GM12878 (cell line): Measurements from ENCODE around the gene SLC13A2. TPM values are rescaled to one million over a fixed set of nuclear protein-coding genes. Genes with fewer than 3 reads are reported as not detected.

Experiments
- ATAC-seq: fragments of 200-7000 bp; cut with Tn5 transposase; 3 replicates; pipeline ENCODE4 v1.9.1; 2020; ENCODE audit warnings: mild to moderate bottlenecking, moderate library complexity
- BruUV-seq: library from RNA; stranded (reverse); fragments of 400-500 nt; replicated peaks from 2 replicates; lab custom pipeline; 2021; lab: Mats Ljungman, UMichigan
- CTCF ChIA-PET: fragments of 300-600 bp; sonication (Branson Sonifier 250); formaldehyde crosslinking; extraction: SDS; loops from one replicate; lab custom pipeline; 2021; ENCODE audit warnings: inconsistent platforms; lab: Yijun Ruan, JAX
- POLR2A ChIA-PET: fragments of 350-600 bp; formaldehyde crosslinking; extraction: SDS; loops from one replicate; lab custom pipeline; 2021; ENCODE audit warnings: inconsistent platforms; lab: Charles Lee
- RAD21 ChIA-PET: fragments of 300-600 bp; sonication (Branson Sonifier 250); formaldehyde crosslinking; loops from one replicate; lab custom pipeline; 2023; ENCODE audit warnings: antibody characterized with exemption; ENCODE audit not compliant: unreplicated experiment; lab: Charles Lee
- SMC1A ChIA-PET: fragments of 300-600 bp; sonication (Branson Sonifier 250); formaldehyde crosslinking; loops from one replicate; lab custom pipeline; 2023; ENCODE audit not compliant: unreplicated experiment, uncharacterized antibody; lab: Charles Lee
- DNase-seq: peaks from one replicate; pipeline ENCODE4 v3.0.0-alpha.2; 2011; ENCODE audit warnings: low read depth, low spot score
- FAIRE-seq: peaks from 3 replicates; lab custom pipeline; 2011; peaks lifted over from hg19 to GRCh38; lab: Jason Lieb, UNC
- H2AFZ ChIP-seq: 2 replicates; pipeline ENCODE4 v1.6.0; 2011; ENCODE audit warnings: low read depth, low read length, control low read depth; ENCODE audit not compliant: control insufficient read depth
- H3K27ac ChIP-seq: 2 replicates; pipeline ENCODE4 v1.5.1; 2011; ENCODE audit warnings: control low read depth; ENCODE audit not compliant: control insufficient read depth, insufficient read depth
- H3K27me3 ChIP-seq, 2 experiments: replicated peaks in 1 of 2; 2 replicates each; pipeline versions ENCODE4 v1.6.0 to v1.6.1; 2011; ENCODE audit warnings: low read length in 1 of 2; ENCODE audit not compliant: control insufficient read depth in 2 of 2, insufficient read depth in 2 of 2
- H3K36me3 ChIP-seq, 2 experiments: 2 replicates each; pipeline ENCODE4 v1.5.1; 2011; ENCODE audit warnings: low read length in 1 of 2; ENCODE audit not compliant: control insufficient read depth in 2 of 2, insufficient read depth in 2 of 2
- H3K4me1 ChIP-seq: 2 replicates; pipeline ENCODE4 v1.6.1; 2011; ENCODE audit warnings: mild to moderate bottlenecking, low read length, moderate library complexity, mixed read lengths; ENCODE audit not compliant: control insufficient read depth, insufficient read depth
- H3K4me2 ChIP-seq: 2 replicates; pipeline ENCODE4 v1.6.0; 2011; ENCODE audit warnings: control low read depth; ENCODE audit not compliant: control insufficient read depth, insufficient read depth
- H3K4me3 ChIP-seq: fragments of 200-600 bp; sonication (generic); 2 replicates; pipeline ENCODE4 v1.5.1; 2016
- H3K79me2 ChIP-seq: 2 replicates; pipeline ENCODE4 v1.6.0; 2011; ENCODE audit warnings: low read length; ENCODE audit not compliant: control insufficient read depth, insufficient read depth
- H3K9ac ChIP-seq: 2 replicates; pipeline ENCODE4 v1.8.0; 2011; ENCODE audit warnings: low read length, control low read depth, mixed read lengths; ENCODE audit not compliant: control insufficient read depth, insufficient read depth
- H3K9me3 ChIP-seq: replicated peaks from 3 replicates; pipeline ENCODE4 v1.5.1; 2011; ENCODE audit warnings: mild to moderate bottlenecking, low read length; ENCODE audit not compliant: control insufficient read depth, insufficient read depth
- H4K20me1 ChIP-seq: 2 replicates; pipeline ENCODE4 v1.6.0; 2011; ENCODE audit not compliant: control insufficient read depth, insufficient read depth
- CTCF ChIP-seq, 3 experiments: IDR thresholded peaks in 2 of 3; conservative IDR thresholded peaks in 1 of 3; 2 replicates each; pipeline ENCODE4 v1.5.1; 2011; ENCODE audit warnings: low read depth in 3 of 3, low read length in 3 of 3, mild to moderate bottlenecking in 3 of 3, control low read depth in 2 of 3, moderate library complexity in 2 of 3, inconsistent platforms in 1 of 3, mixed read lengths in 1 of 3; ENCODE audit not compliant: control insufficient read depth in 2 of 3, insufficient read depth in 1 of 3; ENCODE audit errors: extremely low read depth in 1 of 3
- EZH2 ChIP-seq: IDR thresholded peaks from 2 replicates; pipeline ENCODE4 v1.6.1; 2012; ENCODE audit warnings: low read depth, mild to moderate bottlenecking, control low read depth, inconsistent platforms, low read length, borderline replicate concordance; ENCODE audit not compliant: control insufficient read depth
- HCFC1 ChIP-seq: fragments of 150-350 bp; IDR thresholded peaks from 2 replicates; pipeline ENCODE4 v1.6.1; 2014; ENCODE audit warnings: low read length
- IRF4 ChIP-seq: IDR thresholded peaks from 2 replicates; pipeline ENCODE4 v1.6.1; 2011; ENCODE audit warnings: low read depth, low read length
- KDM1A ChIP-seq: fragments of 200-600 bp; sonication (generic); IDR thresholded peaks from 2 replicates; pipeline ENCODE4 v1.6.1; 2016; ENCODE audit warnings: borderline replicate concordance
- KLF5 ChIP-seq: fragments of 450-650 bp; IDR thresholded peaks from 2 replicates; pipeline ENCODE4 v1.6.1; 2014; ENCODE audit warnings: mild to moderate bottlenecking; ENCODE audit not compliant: partially characterized antibody
- MEF2B ChIP-seq: fragments of 450-650 bp; IDR thresholded peaks from 2 replicates; pipeline ENCODE4 v1.6.1; 2018; ENCODE audit warnings: mild to moderate bottlenecking, moderate library complexity; ENCODE audit not compliant: partially characterized antibody, poor library complexity, severe bottlenecking
- NBN ChIP-seq: fragments of 450-650 bp; IDR thresholded peaks from 2 replicates; pipeline ENCODE4 v1.6.1; 2016
- PML ChIP-seq: IDR thresholded peaks from 2 replicates; pipeline ENCODE4 v1.6.1; 2012; ENCODE audit warnings: low read length, inconsistent platforms
- POLR2AphosphoS5 ChIP-seq: IDR thresholded peaks from 2 replicates; pipeline ENCODE4 v1.6.1; 2011; ENCODE audit warnings: mild to moderate bottlenecking, low read length, inconsistent platforms
- RBBP5 ChIP-seq: fragments of 200-600 bp; sonication (generic); conservative IDR thresholded peaks from 2 replicates; pipeline ENCODE4 v1.6.1; 2016
- TAF1 ChIP-seq: IDR thresholded peaks from 2 replicates; pipeline ENCODE4 v1.6.1; 2011; ENCODE audit warnings: mild to moderate bottlenecking, low read depth, low read length, borderline replicate concordance
- TCF3 ChIP-seq: IDR thresholded peaks from 2 replicates; pipeline ENCODE4 v1.6.1; 2012; ENCODE audit warnings: low read depth, mild to moderate bottlenecking, low read length, borderline replicate concordance; ENCODE audit not compliant: insufficient read depth
- ZNF24 ChIP-seq: fragments of 450-650 bp; IDR thresholded peaks from 2 replicates; pipeline ENCODE4 v1.6.1; 2017; ENCODE audit warnings: antibody characterized with exemption, mild to moderate bottlenecking
- WGBS: methylation state at CpG from one replicate; pipeline ENCODE4 v1.1.6; 2016; ENCODE audit warnings: low lambda C conversion rate; ENCODE audit not compliant: insufficient replicate concordance, insufficient coverage; ENCODE audit errors: missing lambda C conversion rate; 5-methylcytosine and 5-hydroxymethylcytosine counted together
- in situ Hi-C: fragments of 300-500 bp; cut with MboI; formaldehyde crosslinking; loops from 9 replicates; pipeline ENCODE4 v1.14.3; 2018; ENCODE audit warnings: mixed read lengths
- intact Hi-C: fragments of 100-400 bp; cut with micrococcal nuclease; formaldehyde crosslinking; loops from one replicate; pipeline ENCODE4 v1.14.2; 2022; ENCODE audit not compliant: unreplicated experiment
- polyA plus RNA-seq, 11 experiments: library from polyadenylated mRNA; depleted of rRNA in 4 of 11; unstranded in 6 of 11; stranded (reverse) in 5 of 11; fragments of >200 nt; fragmentation: Nextera tagmentation in 4 of 11; fragmentation: Illumina TruSeq in 1 of 11; extraction: Ambion mirVana in 4 of 11; extraction: Trizol in 1 of 11; gene quantifications; 1 replicate in 1 of 11; 2 replicates in 10 of 11; pipeline versions ENCODE4 v1.2.1 to v1.2.3, GENCODE V29; 2011 to 2016; ENCODE audit warnings: inconsistent platforms in 2 of 11, missing spikeins in 2 of 11, low read depth in 1 of 11
- total RNA-seq, 4 experiments: library from RNA; depleted of rRNA in 3 of 4; stranded (reverse); fragments of >200 nt in 3 of 4; fragmentation: Illumina TruSeq in 1 of 4; extraction: Trizol in 1 of 4; gene quantifications; 2 replicates each; pipeline versions ENCODE4 v1.2.1 to v1.2.3, GENCODE V29; 2013 to 2021
- TF ChIP-seq, protein P1 (sequence below): IDR thresholded peaks from 2 replicates; pipeline ENCODE4 v1.6.1; 2011; ENCODE audit warnings: low read depth, mild to moderate bottlenecking, low read length, moderate library complexity, borderline replicate concordance; ENCODE audit errors: extremely low read depth

The SLC13A2 gene
- total and polyA plus RNA-seq, 10 of the 15 experiments (the other 5 are each of a cell fraction or from before 2014, with no cell fraction given), result 0.03 to 0.13 (median 0.05) TPM; not detected in 6

GRCh38 chr17:28518578-28518977 lies 45.1 kb downstream of the SLC13A2 start (continued):
- TF ChIP-seq POLR2AphosphoS5 (no peak), IRF4 (no peak)

GRCh38 chr17:28519236-28519635 lies 45.8 kb downstream of the SLC13A2 start:
- H2AFZ ChIP-seq, result no peak overlapping the region
- DNase-seq, result no peak
- in situ Hi-C loops, result no loop called here
- SMC1A ChIA-PET, result no interaction called here
- WGBS, result 18% methylated on average over 5 of the region's 5 CpGs
- RAD21 ChIA-PET, result no interaction called here
- no peak overlapping the region for H3K9ac ChIP-seq
- no peak for FAIRE-seq
- ATAC-seq, result no peak
- H3K4me2 ChIP-seq, result no peak overlapping the region
- H3K27me3 ChIP-seq, result no peaks in the 10 kb centered on the region
- intact Hi-C loops, result no loop called here
- H3K9me3 ChIP-seq, result peaks cover 1% of the 10 kb centered on the region; the same call in 1 of the 3 replicates
- H4K20me1 ChIP-seq, result no peaks in the 10 kb centered on the region
- TF ChIP-seq TCF3, result no peak
- TF ChIP-seq, all 136 proteins: peak for 0
- no peak overlapping the region for H3K27ac ChIP-seq
- ChIA-PET POLR2A (no interaction called here), CTCF (interaction anchor here (1.7 kb wide), 1 partner anchor 21 kb away, joined by 5 read pairs; no protein-coding TSS in a partner anchor)
- H3K4me1 ChIP-seq, result peaks cover 9% of the 10 kb centered on the region
- no peaks in the 10 kb centered on the region for H3K79me2 ChIP-seq
- H3K36me3 ChIP-seq, result no peaks in the 10 kb centered on the region
- no TSS peak for BruUV-seq
- H3K4me3 ChIP-seq, result no peak overlapping the region

GRCh38 chr17:28520687-28521086 lies 47.2 kb downstream of the SLC13A2 start:
- Histone ChIP-seq H3K9ac (no peak overlapping the region), H3K27ac (no peak overlapping the region), H3K36me3 (no peaks in the 10 kb centered on the region), H3K4me3 (no peak overlapping the region), H3K9me3 (peaks cover 1% of the 10 kb centered on the region; the same call in 1 of the 3 replicates), H3K4me2 (no peak overlapping the region), H3K79me2 (no peaks in the 10 kb centered on the region), H4K20me1 (no peaks in the 10 kb centered on the region), H2AFZ (no peak overlapping the region), H3K27me3 (no peaks in the 10 kb centered on the region), H3K4me1 (peaks cover 9% of the 10 kb centered on the region)
- no peak for FAIRE-seq
- ChIA-PET POLR2A (no interaction called here), SMC1A (interaction anchor here (1.5 kb wide), 1 partner anchor 25 kb away, joined by 5 read pairs; no protein-coding TSS in a partner anchor), CTCF (interaction anchor here (1.6 to 1.7 kb wide), 2 partner anchors 19 to 30 kb away, joined by 3 to 5 read pairs; no protein-coding TSS in a partner anchor), RAD21 (no interaction called here)
- 23% methylated on average over 6 of the region's 6 CpGs for WGBS
- intact Hi-C loops, result no loop called here
- no TSS peak for BruUV-seq
- no peak for DNase-seq
- in situ Hi-C loops, result no loop called here
- no peak for ATAC-seq
- TF ChIP-seq HCFC1, result no peak
- no peak for TF ChIP-seq ZNF24
- TF ChIP-seq, protein P1, sequence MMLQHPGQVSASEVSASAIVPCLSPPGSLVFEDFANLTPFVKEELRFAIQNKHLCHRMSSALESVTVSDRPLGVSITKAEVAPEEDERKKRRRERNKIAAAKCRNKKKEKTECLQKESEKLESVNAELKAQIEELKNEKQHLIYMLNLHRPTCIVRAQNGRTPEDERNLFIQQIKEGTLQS, result no peak
- TF ChIP-seq RBBP5, result no peak
- TF ChIP-seq KDM1A, result no peak
- TF ChIP-seq TAF1, result no peak
- TF ChIP-seq TCF3, result no peak
- no peak for TF ChIP-seq NBN
- no peak for TF ChIP-seq KLF5
- no peak for TF ChIP-seq EZH2
- TF ChIP-seq CTCF (IDR thresholded peaks at IDR 0.05 in 2 of 3, conservative IDR thresholded peaks at IDR 0.05 in 1 of 3; ENCODE audit: control insufficient read depth in 2 of 3, extremely low read depth in 1 of 3, insufficient read depth in 1 of 3, low read depth in 3 of 3, low read length in 3 of 3), result no peak
- TF ChIP-seq MEF2B, result no peak
- TF ChIP-seq PML, result no peak
